MCF 10A (cell line): ENCODE data around the gene CPA4. TPM values are rescaled to one million over a fixed set of nuclear protein-coding genes. Genes with fewer than 3 reads are reported as not detected.

ENCODE experiments used
- BruUV-seq: library from RNA; stranded (reverse); fragments of 400-500 nt; replicated peaks from 2 replicates; lab custom pipeline; 2021; lab: Mats Ljungman, UMichigan
- CTCF ChIA-PET: fragments of 300-600 bp; sonication (Branson Sonifier 250); formaldehyde crosslinking; extraction: SDS; loops from one replicate; lab custom pipeline; 2021; ENCODE audit warnings: antibody characterized with exemption, inconsistent platforms; lab: Yijun Ruan, JAX
- POLR2A ChIA-PET: fragments of 300-600, 350-650 bp; sonication (Branson Sonifier 250); formaldehyde crosslinking; extraction: SDS; loops from one replicate; lab custom pipeline; 2020; ENCODE audit warnings: antibody characterized with exemption, inconsistent platforms; lab: Yijun Ruan, JAX
- DNase-seq: peaks from one replicate; pipeline ENCODE4 v3.0.0-alpha.2; 2018; ENCODE audit not compliant: unreplicated experiment
- H3K27ac Mint-ChIP-seq: one replicate; pipeline ENCODE4 v1.8.0; 2022; ENCODE audit warnings: mild to moderate bottlenecking, low read depth, mixed read lengths; ENCODE audit not compliant: unreplicated experiment
- H3K27me3 Mint-ChIP-seq: one replicate; pipeline ENCODE4 v1.8.0; 2022; ENCODE audit warnings: mixed read lengths; ENCODE audit not compliant: insufficient read depth, unreplicated experiment
- H3K36me3 Mint-ChIP-seq: one replicate; pipeline ENCODE4 v1.8.0; 2022; ENCODE audit warnings: mild to moderate bottlenecking, moderate library complexity, mixed read lengths; ENCODE audit not compliant: insufficient read depth, unreplicated experiment
- H3K4me1 Mint-ChIP-seq: one replicate; pipeline ENCODE4 v1.8.0; 2022; ENCODE audit warnings: mixed read lengths; ENCODE audit not compliant: insufficient read depth, unreplicated experiment
- H3K4me3 Mint-ChIP-seq: one replicate; pipeline ENCODE4 v1.8.0; 2022; ENCODE audit warnings: mild to moderate bottlenecking, moderate library complexity, mixed read lengths; ENCODE audit not compliant: unreplicated experiment
- H3K9me3 Mint-ChIP-seq: one replicate; pipeline ENCODE4 v1.8.0; 2022; ENCODE audit warnings: mixed read lengths; ENCODE audit not compliant: unreplicated experiment
- intact Hi-C: fragments of 100-400 bp; cut with micrococcal nuclease; formaldehyde crosslinking; loops from 2 replicates; pipeline ENCODE4 v1.14.1; 2022
- total RNA-seq: library from RNA; stranded (reverse); gene quantifications from 2 replicates; pipeline ENCODE4 v1.2.3, GENCODE V29; 2022
- TF ChIP-seq, protein P1 (sequence below): fragments of 200-600 bp; IDR thresholded peaks from one replicate; pipeline ENCODE4 v1.8.0; 2022; ENCODE audit warnings: antibody characterized with exemption, mild to moderate bottlenecking; ENCODE audit not compliant: unreplicated experiment

CPA4 gene
- total RNA-seq, 1 experiment from 2014 or later: 4.3 TPM

DNA sequence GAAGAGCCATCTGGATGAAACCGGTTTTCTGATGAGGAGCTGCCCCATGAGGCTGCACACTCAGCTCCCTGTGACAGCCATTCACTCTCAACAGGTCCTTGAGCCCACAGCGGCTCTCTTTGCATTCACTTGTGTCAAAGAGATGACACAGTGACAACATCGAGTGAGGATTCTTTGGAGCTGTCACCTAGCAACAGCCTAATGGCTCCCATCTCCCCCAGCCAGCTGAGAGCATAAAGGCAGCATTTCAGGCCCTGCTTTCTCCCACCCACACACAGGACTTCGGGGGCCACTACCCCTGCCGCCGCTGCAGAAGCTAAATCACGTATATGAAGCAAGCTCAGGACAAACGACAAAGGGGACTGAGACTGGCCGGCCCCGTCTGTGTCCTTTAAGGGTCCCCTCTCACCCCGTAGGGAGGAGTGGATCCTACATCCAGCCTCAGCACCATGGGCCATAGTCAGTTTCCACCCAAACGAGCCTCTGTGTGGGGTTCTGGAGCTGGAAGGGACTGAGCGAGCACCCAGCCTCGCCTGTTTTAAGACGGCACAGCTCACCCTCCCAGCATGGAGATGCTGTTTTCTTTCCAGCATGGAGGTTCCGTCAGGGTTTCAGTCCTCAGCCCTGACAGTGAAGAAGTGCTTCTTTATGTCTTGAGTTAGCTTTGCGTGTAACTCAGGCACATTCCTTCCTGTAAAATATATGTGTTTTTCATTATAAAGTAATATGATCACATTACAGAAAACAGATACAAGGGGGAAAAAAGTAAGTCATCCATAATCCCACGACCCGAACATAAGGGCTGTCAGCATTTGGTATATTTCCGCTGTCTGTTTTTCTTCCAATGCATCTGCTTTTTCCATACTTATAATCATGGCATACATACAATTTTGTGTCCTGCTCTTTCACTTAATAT, 4.9 kb downstream of the CPA4 start:
- CTCF ChIA-PET: interaction anchor here (1.0 kb wide), 1 partner anchor 460 kb away, joined by 3 read pairs; no protein-coding TSS in a partner anchor

DNA sequence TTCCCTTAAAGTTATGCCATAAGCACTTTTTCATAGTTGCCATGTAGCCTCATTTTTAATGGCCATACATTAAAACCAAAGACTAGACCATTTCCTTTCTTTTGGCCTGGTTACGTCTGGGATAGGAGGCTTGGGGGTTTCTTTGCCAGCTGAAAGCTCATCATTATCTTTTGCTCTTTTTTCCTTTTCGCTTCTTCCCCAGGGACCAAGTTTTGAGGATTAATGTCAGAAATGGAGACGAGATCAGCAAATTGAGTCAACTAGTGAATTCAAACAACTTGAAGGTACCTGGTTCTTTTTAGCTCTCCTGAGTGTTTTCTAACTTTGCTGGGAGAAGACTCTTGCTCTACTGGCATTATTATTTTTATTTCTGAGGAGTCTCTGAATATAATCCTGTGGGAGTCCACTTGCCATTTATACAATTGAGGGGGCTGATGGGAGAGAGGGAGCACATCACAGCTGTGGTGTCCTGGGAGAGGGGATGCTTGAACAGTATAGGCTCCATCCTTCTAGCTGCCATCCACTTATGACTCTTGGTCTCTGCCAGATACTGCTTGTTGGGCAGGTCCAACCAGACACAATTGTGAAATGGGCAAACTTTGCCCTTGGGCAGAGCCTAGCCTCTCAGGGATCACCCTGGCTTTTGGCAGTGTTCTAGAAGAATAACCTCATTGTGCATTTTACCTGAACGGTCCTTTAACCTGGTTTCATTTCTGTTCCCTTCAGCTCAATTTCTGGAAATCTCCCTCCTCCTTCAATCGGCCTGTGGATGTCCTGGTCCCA, 5.8 kb downstream of the CPA4 start:
- peak; percentile 32 for DNase-seq
- H3K4me1 Mint-ChIP-seq: peaks cover 13% of the 10 kb centered on the region
- no peak overlapping the region for H3K27ac Mint-ChIP-seq
- intact Hi-C loops: no loop called here
- H3K36me3 Mint-ChIP-seq: peaks cover 3% of the 10 kb centered on the region
- no peak overlapping the region for H3K4me3 Mint-ChIP-seq
- ChIA-PET POLR2A (interaction anchor here (0.8 kb wide), 1 partner anchor 57 kb away, joined by 3 read pairs; no protein-coding TSS in a partner anchor), CTCF (no interaction called here)
- BruUV-seq: no TSS peak
- no peaks in the 10 kb centered on the region for H3K27me3 Mint-ChIP-seq
- H3K9me3 Mint-ChIP-seq: no peaks in the 10 kb centered on the region
- TF ChIP-seq, protein P1, sequence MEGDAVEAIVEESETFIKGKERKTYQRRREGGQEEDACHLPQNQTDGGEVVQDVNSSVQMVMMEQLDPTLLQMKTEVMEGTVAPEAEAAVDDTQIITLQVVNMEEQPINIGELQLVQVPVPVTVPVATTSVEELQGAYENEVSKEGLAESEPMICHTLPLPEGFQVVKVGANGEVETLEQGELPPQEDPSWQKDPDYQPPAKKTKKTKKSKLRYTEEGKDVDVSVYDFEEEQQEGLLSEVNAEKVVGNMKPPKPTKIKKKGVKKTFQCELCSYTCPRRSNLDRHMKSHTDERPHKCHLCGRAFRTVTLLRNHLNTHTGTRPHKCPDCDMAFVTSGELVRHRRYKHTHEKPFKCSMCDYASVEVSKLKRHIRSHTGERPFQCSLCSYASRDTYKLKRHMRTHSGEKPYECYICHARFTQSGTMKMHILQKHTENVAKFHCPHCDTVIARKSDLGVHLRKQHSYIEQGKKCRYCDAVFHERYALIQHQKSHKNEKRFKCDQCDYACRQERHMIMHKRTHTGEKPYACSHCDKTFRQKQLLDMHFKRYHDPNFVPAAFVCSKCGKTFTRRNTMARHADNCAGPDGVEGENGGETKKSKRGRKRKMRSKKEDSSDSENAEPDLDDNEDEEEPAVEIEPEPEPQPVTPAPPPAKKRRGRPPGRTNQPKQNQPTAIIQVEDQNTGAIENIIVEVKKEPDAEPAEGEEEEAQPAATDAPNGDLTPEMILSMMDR: no peak

More for the DNA sequence above, 4.9 kb downstream of the CPA4 start:
- intact Hi-C loops: no loop called here
- no TSS peak for BruUV-seq
- no peaks in the 10 kb centered on the region for H3K9me3 Mint-ChIP-seq
- H3K4me1 Mint-ChIP-seq: peaks cover 22% of the 10 kb centered on the region
- TF ChIP-seq, protein P1: no peak
- H3K27ac Mint-ChIP-seq: no peak overlapping the region
- DNase-seq: no peak
- H3K27me3 Mint-ChIP-seq: no peaks in the 10 kb centered on the region
- no peak overlapping the region for H3K4me3 Mint-ChIP-seq
- peaks cover 6% of the 10 kb centered on the region for H3K36me3 Mint-ChIP-seq
- POLR2A ChIA-PET: no interaction called here

DNA sequence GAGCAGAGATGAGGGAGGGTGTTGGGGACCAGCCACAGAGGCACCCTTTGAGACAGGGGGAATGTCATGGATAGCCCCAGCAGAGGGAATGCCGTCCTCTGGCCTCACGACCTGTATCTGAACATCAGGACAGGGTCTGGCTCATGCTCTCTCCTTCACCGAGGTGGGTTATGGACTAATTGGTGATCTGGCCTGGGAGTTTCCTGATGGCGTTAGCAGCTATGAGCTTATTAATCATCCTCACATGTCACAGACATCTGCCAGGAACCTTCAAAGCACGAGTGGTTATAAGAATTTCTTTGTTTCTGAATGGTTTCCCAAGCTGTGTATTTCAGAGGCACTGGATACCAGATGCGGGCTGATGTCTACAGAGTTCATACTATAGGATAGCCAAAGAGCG, 6.9 kb downstream of the CPA4 start:
- Mint-ChIP-seq H3K9me3 (no peaks in the 10 kb centered on the region), H3K4me3 (no peak overlapping the region), H3K27me3 (no peaks in the 10 kb centered on the region), H3K36me3 (no peaks in the 10 kb centered on the region), H3K27ac (no peak overlapping the region), H3K4me1 (peaks cover 4% of the 10 kb centered on the region)
- no TSS peak for BruUV-seq
- ChIA-PET POLR2A (no interaction called here), CTCF (interaction anchor here (0.9 kb wide), 1 partner anchor 21 kb away, joined by 3 read pairs; no protein-coding TSS in a partner anchor)
- TF ChIP-seq, protein P1: no peak
- no peak for DNase-seq
- intact Hi-C loops: no loop called here

DNA sequence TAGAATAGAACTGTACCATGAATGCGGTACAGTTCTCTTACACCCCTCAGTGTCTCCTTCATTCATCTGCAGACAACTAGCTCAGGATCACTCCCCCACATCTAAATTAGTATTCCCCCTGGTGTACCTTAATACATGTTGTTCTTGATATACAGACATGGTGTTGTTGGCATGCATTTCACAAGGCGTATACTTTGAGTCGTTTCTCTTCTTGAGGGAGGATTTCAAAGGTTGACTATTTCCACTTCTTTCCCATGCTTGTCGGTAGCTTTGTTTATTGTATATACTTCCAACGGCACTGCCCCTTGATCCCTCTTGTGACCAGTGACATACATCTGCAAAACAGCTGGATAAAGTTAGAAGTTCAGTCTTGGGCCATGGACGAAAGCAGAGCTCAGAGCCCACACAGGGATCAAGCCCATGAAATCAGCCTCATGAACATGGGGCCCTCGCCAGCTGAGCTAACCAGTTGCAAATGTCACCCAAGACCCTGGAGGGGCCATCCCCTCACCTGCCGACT, 8.6 kb downstream of the CPA4 start:
- DNase-seq: no peak
- Mint-ChIP-seq H3K9me3 (no peaks in the 10 kb centered on the region), H3K36me3 (no peaks in the 10 kb centered on the region), H3K4me3 (no peak overlapping the region), H3K27me3 (no peaks in the 10 kb centered on the region), H3K4me1 (no peaks in the 10 kb centered on the region), H3K27ac (no peak overlapping the region)
- ChIA-PET CTCF (interaction anchor here (1.0 kb wide), 1 partner anchor 28 kb away, joined by 3 read pairs; no protein-coding TSS in a partner anchor), POLR2A (no interaction called here)
- BruUV-seq: no TSS peak
- intact Hi-C loops: no loop called here
- TF ChIP-seq, protein P1: no peak
